Right hindlimb (tissue), 1 donor: ENCODE measurements around the gene PPP1R9B.

ENCODE experiments used
- DNase-seq: peaks from one replicate; pipeline ENCODE4 v3.0.0-alpha.2; 2018

Gene PPP1R9B

DNA sequence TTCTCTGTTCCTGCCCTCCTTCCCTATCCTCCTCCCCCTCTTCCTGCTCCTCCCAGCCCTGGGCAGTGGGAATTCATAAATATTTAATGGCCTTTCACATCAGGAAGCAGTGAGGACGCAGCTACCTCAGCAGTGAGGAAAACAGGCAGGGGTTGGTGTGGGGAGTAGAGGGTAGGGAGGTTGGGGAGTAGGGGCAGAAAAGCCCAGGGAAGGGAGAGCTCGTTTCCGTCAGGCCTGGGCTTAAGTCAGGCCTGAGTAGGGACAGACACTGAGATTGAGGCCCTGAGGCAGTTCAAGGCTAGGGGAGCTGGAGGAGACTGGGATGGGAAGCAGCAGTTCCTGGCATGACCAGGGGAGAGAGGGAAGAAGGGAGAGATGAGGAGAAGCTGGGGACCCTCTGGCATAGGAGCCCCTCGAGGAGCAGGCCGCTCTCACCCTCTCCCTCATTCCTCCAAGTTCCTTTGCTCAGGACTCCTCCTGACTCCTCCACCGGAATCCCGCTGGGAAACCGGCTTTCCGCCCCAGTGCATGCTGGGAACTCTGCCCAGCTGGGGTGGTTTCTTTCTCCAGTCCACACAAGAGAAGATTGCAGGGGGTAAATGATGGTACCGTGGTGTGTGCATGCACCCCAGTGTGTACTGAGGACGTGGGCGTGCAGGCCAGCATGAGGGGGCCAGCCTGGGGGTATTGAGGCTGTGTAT is 26.7 kb downstream of the PPP1R9B start:
- DNase-seq: no peak

DNA sequence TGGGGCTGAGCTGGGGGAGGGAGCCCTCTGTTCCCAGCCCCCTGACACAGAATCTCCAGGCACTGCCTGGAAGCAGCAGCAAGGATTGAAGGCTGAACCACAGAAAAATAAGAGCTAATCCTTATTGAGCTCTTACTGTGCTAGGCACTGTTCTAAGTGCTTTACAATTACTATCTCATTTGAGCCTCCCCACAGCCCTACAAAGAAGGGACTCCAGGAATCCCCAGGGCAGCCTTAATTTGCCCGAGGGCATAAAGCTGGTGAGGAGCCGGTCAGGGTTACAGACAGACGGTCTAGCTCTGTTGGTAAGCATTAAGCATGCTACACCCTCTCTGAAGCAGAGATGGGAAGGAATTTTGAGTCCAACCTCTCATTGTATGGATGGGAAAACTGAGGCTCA is 27.5 kb downstream of the PPP1R9B start:
- no peak for DNase-seq

DNA sequence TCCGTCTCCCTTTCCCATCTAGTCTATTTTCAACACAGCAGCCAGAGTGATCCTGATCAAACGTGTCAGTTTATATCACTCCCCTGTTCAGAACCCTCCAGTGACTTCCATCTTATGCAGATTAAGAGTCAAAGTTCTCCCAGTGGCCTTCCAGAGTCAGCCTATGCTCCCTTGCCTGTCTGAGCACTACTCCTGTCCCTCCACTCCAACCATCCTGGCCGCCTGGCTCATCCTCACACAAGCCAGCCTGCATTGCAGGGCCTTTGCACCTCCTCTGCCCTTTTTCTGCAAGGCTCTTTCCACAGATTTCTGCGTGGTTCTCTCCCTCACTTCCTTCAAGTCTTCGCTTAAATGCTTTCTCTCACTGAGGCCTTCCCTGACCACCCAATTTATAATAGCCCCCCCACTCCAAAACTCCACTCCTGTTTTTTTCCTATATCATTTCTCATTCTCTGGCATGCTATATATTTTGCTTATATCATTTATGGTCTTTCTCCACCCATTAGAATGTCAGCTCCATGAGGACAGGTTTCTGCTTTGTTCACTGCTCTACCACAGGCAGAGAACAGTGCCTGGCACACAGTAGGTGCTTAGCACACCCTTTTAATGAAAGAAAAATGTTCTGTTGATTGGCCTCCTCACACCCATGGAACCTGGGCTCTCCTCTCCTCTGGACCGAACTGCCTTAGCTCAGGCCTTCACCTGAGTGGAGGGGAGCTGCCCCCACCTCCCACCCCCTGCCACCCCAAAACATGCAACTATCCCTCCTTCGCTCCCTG is 29.8 kb downstream of the PPP1R9B start:
- no peak for DNase-seq

DNA sequence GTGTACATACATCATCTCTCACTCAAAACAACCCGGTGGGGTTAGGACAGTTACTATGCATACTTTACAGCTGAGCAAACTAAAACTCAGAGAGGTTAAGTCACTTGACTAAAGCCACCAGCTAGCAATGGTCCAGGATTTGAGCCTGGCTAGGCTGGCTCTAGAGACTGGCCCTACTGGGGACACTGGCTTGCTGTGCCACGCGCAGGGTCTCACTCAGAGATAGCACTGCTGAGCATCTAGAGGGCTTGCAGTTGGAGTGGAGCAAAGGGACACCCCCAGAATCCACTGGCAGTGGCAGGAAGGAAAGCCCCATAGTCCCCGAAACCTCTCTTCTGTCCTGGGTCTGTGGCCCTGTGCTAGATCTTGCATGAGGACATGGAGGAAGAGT is 31.7 kb downstream of the PPP1R9B start:
- no peak for DNase-seq

DNA sequence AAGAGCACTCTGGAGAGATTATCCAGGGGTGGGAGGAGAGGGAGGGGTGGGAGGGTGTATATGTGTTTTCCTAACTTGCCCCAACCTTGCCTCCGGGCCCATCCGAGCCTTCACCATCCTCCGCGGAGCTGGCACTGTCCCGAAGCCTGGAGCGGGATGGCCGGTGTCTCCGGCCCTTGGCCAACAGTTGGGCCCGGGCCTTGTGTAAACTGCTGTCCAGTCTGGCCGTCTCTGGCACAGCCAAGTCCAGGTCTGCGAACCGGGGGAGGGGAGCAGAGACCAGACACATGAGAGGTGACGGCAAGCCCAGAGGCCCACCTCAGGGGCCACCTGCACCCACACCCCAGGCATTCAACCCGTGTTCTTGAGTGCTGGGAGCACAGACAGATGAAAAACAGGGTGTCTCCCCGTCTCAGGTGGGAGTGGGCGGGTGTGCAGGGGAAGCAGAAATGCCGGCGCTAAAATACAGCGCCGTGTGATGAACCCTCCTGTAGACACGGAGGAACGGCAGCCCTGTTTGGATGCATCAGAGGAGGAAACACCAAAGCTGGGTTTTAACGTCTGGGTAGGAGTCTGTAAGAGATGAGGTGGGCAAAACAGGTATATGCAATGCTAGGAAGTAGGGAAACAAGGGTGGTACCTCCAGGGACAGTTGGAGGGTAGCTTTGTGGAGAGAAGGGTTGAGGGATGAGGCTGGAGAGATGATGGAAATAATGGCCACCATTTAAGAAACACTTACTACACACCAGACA is 32.2 kb downstream of the PPP1R9B start:
- DNase-seq: no peak

DNA sequence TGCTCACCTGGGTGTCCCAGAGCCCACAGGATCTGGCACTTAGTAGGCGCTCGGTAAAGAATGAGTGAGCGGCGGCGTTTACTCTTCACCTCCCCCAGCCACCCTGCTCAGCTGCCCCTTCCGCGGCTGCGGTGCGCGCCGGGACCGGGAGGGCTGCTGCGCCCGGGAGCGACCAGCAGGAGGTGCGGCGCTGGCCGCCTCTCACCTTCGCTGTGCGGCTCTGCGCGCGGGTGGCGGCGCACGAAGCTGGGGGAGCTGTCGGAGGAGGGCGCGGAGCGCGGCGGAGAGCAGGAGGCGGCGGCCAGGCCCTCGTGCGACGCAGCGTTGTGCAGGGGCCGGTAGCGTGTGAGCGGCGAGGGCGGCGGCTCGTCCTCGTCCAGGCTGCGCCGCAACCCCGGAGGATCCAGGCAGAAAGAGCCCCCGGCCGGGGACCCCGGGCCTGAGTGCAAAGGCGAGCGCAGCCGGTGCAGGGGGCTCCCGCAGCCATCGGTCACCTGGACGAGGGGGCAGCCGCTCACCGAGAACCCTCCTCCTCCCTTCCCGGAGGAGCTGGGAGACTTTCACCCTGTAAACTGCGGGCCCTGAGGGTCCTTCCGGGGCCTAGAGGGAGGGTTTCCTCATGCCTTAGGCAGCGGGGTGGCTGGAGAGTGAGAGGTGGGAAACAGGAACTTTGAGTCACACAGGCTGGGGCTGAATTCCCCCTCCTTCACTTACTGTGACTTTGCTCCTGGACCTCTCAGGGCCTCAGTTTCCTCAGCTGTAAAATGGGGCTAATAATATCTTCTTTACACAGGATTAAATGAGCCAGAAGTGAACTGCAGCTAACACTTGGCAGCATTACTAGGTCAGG is 33.0 kb downstream of the PPP1R9B start:
- DNase-seq: peak; percentile 78

DNA sequence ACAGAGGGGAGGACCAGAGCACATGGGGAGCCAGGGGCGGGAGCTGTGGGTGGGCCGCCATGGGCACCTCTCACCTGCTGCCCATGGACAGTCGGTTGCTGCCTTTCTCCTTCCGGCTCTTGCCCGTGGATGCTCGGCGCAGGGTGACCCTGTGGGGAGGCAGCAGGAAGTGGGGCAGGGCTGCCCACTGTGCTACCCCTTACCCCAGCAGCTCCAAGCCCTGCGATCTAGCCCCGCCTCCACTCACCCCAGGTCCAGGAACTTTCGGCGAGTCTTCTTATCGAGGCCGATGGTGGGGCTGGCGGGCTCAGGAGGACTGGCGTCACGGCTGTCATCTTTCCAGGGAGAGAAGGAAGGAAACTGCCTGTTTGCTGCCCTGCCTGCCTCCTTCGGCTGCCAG is 34.7 kb downstream of the PPP1R9B start:
- no peak for DNase-seq

DNA sequence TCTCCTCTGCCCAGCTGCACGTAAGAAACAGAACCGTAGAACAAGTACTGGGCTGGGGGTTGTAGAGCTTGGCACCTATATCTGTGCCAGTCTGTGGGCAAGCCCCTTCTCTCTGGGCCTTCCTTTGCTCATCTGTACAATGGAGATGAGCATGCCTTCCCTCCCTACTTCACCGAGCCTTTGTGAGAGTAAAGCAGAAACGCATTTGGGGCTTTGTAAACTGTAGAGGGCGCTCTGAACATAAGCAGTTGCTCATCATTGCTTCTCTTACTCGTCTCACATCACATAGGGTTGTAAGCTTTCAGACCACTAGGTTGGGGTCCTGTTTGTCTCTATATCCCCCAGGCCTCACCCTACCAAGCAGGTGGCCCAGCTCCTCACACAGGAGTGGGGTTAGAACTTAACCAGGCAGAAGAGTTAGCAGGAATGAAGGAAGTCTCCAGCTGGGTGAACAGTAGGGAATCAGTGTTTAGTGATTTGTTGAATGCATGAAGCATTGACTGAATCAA is 35.6 kb downstream of the PPP1R9B start:
- DNase-seq: no peak

DNA sequence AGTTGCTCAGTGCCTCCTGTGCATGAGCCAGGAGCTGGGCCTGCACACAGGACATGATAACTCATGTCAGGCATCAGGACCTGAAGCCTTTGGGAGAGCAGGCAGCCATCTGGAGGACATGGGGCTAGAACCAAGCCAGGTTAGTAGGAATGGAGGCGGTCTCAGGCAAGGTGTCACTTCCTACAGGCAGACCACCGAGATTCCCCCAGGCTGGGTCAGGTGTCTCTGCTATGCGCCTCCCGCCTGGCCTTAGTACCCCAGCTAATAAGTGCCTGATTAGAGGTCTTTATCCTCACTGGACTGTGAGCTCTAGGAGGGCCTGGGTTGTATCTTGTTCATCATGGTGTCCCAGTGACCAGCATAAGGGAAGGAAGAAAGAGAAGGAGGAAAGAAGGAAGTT is 36.1 kb downstream of the PPP1R9B start:
- DNase-seq: no peak

DNA sequence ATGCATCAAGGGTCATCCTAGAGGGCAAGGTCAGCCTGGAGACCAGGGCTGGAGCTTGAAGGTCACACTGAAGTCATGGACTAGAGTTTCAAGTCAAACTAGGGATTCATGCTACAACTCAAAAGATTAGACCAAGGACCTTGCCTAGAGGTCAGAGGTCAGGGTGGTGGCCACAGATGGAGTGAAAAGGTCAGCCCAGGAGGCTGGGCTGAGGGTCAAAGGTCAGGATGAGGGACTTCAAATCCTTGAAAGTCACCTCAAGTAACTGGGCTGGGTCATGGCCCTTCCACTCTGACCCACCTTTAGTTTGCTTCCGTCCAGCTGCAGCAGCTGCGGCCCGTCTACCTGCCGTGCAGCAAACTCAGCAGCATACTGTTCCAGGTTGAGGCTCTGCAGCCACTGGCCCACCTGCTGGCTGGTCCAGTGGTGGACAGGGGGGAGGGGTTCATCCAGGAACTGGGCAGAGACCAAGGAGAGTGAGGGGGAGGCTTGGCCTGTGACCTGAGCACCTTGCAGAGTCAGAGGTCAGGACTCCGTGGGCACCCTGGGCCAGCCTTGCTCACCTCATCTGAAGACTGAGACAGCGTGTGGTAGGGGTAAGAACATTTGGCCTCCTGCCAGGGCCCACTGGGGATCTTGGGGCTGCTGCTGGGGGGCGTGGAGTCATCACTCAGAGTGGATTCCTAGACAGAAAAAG is 36.7 kb downstream of the PPP1R9B start:
- DNase-seq: no peak

DNA sequence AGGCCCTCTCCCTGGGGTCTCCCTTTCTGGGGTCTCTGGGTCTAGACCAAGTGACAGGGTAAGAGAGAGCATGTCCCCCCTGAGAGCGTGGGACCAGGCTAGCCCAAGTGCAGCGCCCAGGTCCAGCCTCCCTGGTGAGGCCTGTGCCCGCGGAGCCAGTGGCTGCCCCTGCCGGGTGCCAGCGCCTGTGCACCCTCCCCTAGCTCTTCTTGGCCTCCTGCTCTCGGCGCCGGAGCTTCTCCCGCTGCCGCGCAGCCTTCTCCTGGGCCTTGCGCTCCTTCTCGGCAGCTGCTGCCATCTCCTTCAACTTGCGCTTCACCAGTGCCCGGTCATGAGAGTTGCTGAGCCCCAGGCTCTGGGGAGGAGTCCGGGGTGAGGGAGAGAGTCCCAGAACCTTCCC is 37.8 kb downstream of the PPP1R9B start:
- DNase-seq: no peak

DNA sequence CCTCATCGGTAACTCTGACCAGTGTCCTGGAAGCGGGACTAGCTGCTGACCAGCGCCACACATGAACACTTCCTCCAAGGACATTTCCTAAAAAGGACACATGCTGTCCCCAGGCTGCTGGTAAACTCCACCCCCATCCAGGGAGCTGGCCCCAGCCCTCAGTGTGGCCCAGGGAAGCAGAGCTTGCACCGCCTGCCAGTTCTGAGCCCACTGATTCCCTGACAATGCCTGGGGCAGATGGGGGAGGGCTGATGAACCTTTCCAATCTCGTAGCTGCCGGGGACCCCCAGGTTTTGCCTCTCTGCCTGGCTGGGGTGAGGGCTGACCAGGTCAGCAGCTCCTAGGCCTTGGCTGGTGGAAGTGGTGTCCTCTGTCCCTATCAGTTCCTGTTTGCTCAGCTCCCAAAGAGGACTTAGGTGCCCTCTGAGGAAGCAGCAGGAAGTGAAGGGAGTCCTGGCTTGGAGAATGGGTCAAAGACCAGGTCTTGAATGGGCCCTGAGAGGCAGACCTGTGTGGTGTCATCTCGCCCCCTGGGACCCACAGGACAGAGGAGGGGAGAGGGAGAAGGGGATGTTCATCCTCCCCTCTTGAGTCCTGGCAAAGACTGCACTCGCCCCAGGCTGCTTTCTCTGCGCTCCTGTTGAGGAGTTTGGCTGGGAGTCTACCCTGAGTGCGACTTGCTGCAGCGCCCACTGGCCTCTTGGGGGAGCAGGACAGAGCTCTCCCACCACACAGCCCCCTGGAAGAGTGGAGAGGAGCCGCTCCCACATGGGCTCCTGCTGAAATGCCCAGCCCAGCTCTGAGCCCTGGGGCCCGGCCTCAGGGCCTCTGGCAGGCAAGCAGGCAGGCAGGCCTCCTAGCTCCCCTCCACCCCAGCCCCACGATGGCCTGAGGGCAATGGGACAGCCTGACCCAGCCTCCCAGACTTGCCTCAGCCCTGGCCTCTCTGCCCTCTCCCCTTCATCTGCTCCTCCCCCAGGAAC is 38.5 kb downstream of the PPP1R9B start:
- peak; percentile 60 for DNase-seq

DNA sequence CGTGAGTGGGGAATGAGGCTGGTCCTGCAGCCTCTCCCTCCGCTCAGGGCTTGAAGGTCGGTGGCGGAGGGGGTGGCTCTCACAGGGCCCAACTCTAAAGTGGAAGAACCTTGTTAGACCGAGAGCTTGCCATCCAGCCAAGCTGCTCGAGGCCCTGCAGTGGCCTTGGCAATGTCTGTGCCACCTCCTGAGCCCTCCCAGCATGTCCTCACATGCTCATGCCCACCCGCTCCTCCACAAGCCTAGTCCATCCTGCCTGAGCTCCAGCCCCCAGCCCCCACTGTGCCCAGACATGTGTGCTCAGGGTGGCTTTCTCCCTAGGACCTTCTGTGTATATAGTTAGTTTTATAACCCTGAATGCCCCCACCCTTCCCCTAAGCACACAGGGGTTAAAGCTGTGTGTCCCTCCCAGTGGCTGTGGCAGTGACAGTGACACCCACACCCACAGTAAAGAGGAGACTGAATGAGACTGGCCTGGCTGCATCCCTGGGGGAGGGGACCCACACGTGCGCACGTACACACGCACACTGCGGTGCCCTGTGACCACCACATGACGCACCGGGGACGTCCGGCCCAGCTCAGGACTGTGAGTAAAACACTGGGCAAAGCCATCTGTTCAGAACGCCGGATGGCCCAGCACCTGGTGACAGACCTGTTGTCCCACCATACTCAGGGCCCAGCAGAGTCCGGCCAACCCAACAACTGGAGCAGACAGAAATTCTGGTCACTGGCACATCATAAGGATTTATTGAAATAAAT is 39.7 kb downstream of the PPP1R9B start:
- no peak for DNase-seq

DNA sequence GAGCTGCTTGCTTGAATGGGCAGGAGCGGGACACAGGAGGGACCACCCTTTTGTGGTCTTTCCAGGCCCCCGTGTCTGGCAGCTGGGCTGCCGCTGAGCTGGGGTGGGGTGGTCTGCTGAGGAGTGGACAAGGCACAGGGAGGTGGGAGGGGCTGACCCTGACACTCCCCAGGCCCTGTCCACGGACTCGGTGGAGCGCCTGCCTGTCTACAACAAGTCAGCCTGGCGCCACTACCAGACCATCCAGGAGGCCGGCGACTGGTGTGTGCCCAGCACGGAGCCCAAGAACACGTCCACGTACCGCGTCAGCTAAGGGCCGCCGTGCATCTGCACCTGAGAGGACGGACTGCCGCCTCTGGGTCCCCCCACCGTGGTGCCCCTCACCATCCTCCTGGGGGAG is 40.7 kb downstream of the PPP1R9B start:
- no peak for DNase-seq

DNA sequence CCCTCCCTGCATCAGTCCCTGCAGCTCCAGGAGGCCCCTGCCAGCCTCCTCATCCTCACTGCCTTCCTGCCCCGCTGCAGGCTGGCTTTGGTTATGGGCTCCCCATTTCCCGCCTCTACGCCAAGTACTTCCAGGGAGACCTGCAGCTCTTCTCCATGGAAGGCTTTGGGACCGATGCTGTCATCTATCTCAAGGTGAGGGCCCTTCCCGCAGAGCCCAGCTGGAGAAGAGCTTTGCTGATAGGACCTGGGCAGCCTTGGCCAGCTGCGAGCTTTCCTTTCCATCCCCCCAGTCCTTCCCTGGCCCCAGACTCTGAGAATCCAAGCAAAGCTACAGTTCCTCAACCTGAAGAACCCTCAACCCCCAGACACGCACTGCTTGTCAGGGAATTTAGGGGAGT is 41.3 kb downstream of the PPP1R9B start:
- DNase-seq: no peak

DNA sequence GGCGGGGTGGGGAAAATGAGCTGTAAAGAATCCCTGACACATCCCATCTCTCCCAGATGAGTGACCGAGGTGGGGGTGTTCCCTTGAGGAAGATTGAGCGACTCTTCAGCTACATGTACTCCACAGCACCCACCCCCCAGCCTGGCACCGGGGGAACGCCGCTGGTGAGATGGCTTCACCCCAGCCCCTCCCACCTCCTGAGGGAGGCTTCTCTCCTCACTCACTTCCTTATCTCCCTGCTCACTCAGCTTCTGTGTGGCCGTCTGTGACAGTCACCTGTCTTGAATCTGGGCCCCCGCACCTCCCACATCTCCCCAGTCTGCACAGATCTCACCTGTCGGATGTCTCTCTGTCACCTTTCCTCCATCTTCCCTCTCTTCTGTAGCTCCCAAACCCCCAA is 41.9 kb downstream of the PPP1R9B start:
- no peak for DNase-seq

DNA sequence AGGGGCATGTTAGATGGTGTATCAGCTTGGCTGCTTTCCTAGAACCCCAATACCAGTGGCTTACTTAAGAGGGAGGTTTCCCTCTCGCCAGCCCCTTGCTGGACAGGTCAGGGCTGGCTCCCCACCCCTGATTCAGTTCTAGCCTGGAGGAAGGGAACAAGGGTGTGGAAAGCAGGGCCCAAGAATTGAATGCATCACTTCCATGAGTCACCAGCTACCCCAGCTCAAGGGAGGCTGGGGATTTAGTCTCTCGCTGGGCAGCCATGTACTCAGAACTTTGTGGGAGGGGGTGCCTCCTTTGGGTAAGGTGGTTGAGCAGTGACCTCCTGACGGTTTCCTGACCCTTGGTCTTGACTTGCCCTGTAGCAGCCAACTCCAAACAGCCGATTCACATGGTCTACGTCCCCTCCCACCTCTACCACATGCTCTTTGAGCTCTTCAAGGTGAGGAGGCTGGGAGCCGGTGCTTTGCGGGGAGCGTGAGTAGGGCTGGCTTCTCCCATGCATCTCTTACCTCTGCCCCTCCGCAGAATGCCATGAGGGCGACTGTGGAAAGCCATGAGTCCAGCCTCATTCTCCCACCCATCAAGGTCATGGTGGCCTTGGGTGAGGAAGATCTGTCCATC is 42.6 kb downstream of the PPP1R9B start:
- DNase-seq: no peak

DNA sequence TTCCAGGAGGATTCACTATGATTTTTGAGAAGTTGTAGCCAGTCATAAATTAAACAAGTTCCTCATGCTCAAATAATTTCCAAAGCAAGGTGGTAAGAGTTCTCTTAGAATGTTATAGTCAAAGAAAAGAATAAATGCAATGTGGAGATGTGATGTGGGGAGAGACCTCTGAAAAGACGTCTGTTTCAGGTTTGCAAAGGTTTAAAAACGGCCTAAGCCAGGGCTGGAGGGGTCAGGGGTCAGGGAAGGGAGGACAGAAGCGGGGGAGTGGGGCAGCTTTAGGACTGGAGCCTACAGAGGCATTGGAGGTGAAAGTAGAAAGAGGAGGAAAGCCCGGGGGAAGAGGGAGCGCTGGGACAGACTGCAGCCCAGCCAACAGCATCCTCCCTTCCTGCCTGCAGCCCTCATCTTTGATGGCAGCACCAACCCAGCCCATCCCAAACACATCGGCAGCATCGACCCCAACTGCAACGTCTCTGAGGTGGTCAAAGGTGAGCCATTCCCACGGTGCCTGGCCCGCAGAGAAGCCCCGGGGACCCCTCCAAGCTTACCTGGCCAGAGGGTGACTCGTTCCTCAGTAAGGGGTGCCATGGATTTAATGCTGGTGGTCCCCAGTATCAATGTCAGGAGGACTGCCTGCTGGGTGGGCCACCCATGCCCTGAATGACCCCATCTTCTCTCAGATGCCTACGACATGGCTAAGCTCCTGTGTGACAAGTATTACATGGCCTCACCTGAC is 43.9 kb downstream of the PPP1R9B start:
- no peak for DNase-seq

DNA sequence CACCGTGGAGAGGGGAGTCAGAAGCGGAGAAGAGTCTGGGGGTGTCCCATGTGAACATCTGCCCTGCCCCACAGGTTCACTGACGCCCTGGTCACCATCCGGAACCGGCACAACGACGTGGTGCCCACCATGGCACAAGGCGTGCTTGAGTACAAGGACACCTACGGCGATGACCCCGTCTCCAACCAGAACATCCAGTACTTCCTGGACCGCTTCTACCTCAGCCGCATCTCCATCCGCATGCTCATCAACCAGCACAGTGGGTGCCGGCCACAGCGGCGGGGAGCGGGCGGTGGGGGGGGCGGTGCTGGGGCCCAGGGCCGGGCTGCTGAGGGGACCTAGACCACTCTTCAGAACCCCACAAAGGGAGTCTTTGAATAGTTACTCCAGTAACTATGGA is 44.7 kb downstream of the PPP1R9B start:
- no peak for DNase-seq
